HEK293 (cell line): ENCODE measurements around the gene WWOX.

ENCODE experiments used
- CTCF ChIA-PET: fragments of 350-600 bp; formaldehyde crosslinking; extraction: SDS; loops from one replicate; lab custom pipeline; 2021; ENCODE audit warnings: antibody characterized with exemption; lab: Yijun Ruan, JAX
- POLR2A ChIA-PET: fragments of 300-600 bp; formaldehyde crosslinking; extraction: SDS; loops from one replicate; lab custom pipeline; 2020; ENCODE audit warnings: antibody characterized with exemption, inconsistent platforms; lab: Yijun Ruan, JAX
- H3K27ac ChIP-seq: fragments of 200-500 bp; sonication (Bioruptor generic); 2 replicates; pipeline ENCODE4 v1.5.1; 2014; ENCODE audit warnings: low read depth, low read length, control low read depth, inconsistent platforms; ENCODE audit errors: extremely low read depth
- H3K36me3 ChIP-seq, 2 experiments: fragments of 200-500 bp in 1 of 2; sonication (Bioruptor generic) in 1 of 2; 1 replicate in 1 of 2; 2 replicates in 1 of 2; pipeline ENCODE4 v1.5.1; 2014 to 2017; ENCODE audit warnings: inconsistent platforms in 2 of 2, low read length in 2 of 2; ENCODE audit not compliant: control insufficient read depth in 2 of 2, insufficient read depth in 1 of 2
- H3K4me1 ChIP-seq: fragments of 200-500 bp; sonication (Bioruptor generic); 2 replicates; pipeline ENCODE4 v1.5.1; 2014; ENCODE audit warnings: mild to moderate bottlenecking, low read length, inconsistent platforms; ENCODE audit not compliant: control insufficient read depth, insufficient read depth
- H3K4me3 ChIP-seq: 2 replicates; pipeline ENCODE4 v1.5.1; 2011; ENCODE audit warnings: low read depth, mild to moderate bottlenecking, control low read depth, low read length, moderate library complexity
- H3K9me3 ChIP-seq: fragments of 200-500 bp; sonication (Bioruptor generic); 2 replicates; pipeline ENCODE4 v1.5.1; 2014; ENCODE audit warnings: low read depth, low read length, inconsistent platforms; ENCODE audit not compliant: control insufficient read depth, insufficient read depth
- EGR2 ChIP-seq: fragments of 450-650 bp; formaldehyde crosslinking; IDR thresholded peaks from 2 replicates; pipeline ENCODE4 v1.5.1; 2016; ENCODE audit warnings: low read depth, missing biosample characterization, missing genetic modification characterization
- KLF1 ChIP-seq: fragments of 450-650 bp; formaldehyde crosslinking; IDR thresholded peaks from 2 replicates; pipeline ENCODE4 v1.5.1; 2016; ENCODE audit warnings: missing biosample characterization, missing genetic modification characterization
- OSR2 ChIP-seq: fragments of 450-650 bp; formaldehyde crosslinking; IDR thresholded peaks from 2 replicates; pipeline ENCODE4 v1.5.1; 2016; ENCODE audit warnings: missing biosample characterization, missing genetic modification characterization
- PATZ1 ChIP-seq: fragments of 450-650 bp; formaldehyde crosslinking; IDR thresholded peaks from 2 replicates; pipeline ENCODE4 v1.5.1; 2016; ENCODE audit warnings: missing biosample characterization, missing genetic modification characterization
- SP7 ChIP-seq: fragments of 450-650 bp; formaldehyde crosslinking; IDR thresholded peaks from 2 replicates; pipeline ENCODE4 v1.5.1; 2016; ENCODE audit warnings: missing biosample characterization, missing genetic modification characterization
- YY1 ChIP-seq: fragments of 450-650 bp; formaldehyde crosslinking; IDR thresholded peaks from 2 replicates; pipeline ENCODE4 v1.5.1; 2018; ENCODE audit warnings: missing biosample characterization, missing genetic modification characterization
- ZBTB11 ChIP-seq: fragments of 450-650 bp; formaldehyde crosslinking; conservative IDR thresholded peaks from 2 replicates; pipeline ENCODE4 v1.5.1; 2016; ENCODE audit warnings: low read depth, missing biosample characterization, missing genetic modification characterization
- ZFP41 ChIP-seq: fragments of 450-650 bp; formaldehyde crosslinking; IDR thresholded peaks from 2 replicates; pipeline ENCODE4 v1.5.1; 2016; ENCODE audit warnings: missing biosample characterization, missing genetic modification characterization, borderline replicate concordance
- ZNF133 ChIP-seq: fragments of 450-650 bp; formaldehyde crosslinking; IDR thresholded peaks from 2 replicates; pipeline ENCODE4 v1.5.1; 2016; ENCODE audit warnings: missing biosample characterization, missing genetic modification characterization
- ZNF157 ChIP-seq: fragments of 450-650 bp; formaldehyde crosslinking; IDR thresholded peaks from 2 replicates; pipeline ENCODE4 v1.5.1; 2016; ENCODE audit warnings: missing biosample characterization, missing genetic modification characterization
- ZNF223 ChIP-seq: fragments of 450-650 bp; formaldehyde crosslinking; IDR thresholded peaks from 2 replicates; pipeline ENCODE4 v1.5.1; 2016; ENCODE audit warnings: missing biosample characterization, missing genetic modification characterization
- ZNF311 ChIP-seq: fragments of 450-650 bp; formaldehyde crosslinking; IDR thresholded peaks from 2 replicates; pipeline ENCODE4 v1.5.1; 2017; ENCODE audit warnings: missing biosample characterization, missing genetic modification characterization, borderline replicate concordance
- ZNF350 ChIP-seq: fragments of 450-650 bp; formaldehyde crosslinking; IDR thresholded peaks from 2 replicates; pipeline ENCODE4 v1.5.0; 2017; ENCODE audit warnings: missing biosample characterization, mild to moderate bottlenecking, missing genetic modification characterization
- ZNF394 ChIP-seq: fragments of 450-650 bp; formaldehyde crosslinking; IDR thresholded peaks from 2 replicates; pipeline ENCODE4 v1.5.1; 2016; ENCODE audit warnings: missing biosample characterization, missing genetic modification characterization, mild to moderate bottlenecking, moderate library complexity, borderline replicate concordance
- ZNF416 ChIP-seq: fragments of 450-650 bp; formaldehyde crosslinking; IDR thresholded peaks from 2 replicates; pipeline ENCODE4 v1.5.1; 2016; ENCODE audit warnings: missing biosample characterization, missing genetic modification characterization
- ZNF48 ChIP-seq: fragments of 450-650 bp; formaldehyde crosslinking; IDR thresholded peaks from 2 replicates; pipeline ENCODE4 v1.5.1; 2016; ENCODE audit warnings: missing biosample characterization, missing genetic modification characterization
- ZNF510 ChIP-seq: fragments of 450-650 bp; formaldehyde crosslinking; IDR thresholded peaks from 2 replicates; pipeline ENCODE4 v1.5.1; 2018; ENCODE audit warnings: mild to moderate bottlenecking, missing genetic modification characterization, missing biosample characterization; ENCODE audit not compliant: insufficient replicate concordance
- ZNF654 ChIP-seq: fragments of 450-650 bp; formaldehyde crosslinking; IDR thresholded peaks from 2 replicates; pipeline ENCODE4 v1.5.1; 2016; ENCODE audit warnings: low read depth, missing biosample characterization, missing genetic modification characterization
- ZNF658 ChIP-seq: fragments of 450-650 bp; formaldehyde crosslinking; IDR thresholded peaks from 2 replicates; pipeline ENCODE4; 2016; ENCODE audit warnings: missing biosample characterization, missing genetic modification characterization
- ZNF830 ChIP-seq: fragments of 450-650 bp; IDR thresholded peaks from 2 replicates; pipeline ENCODE4 v1.5.0; 2018; ENCODE audit warnings: missing biosample characterization, missing genetic modification characterization, low read depth, mild to moderate bottlenecking, moderate library complexity
- TF ChIP-seq, protein P1 (sequence below): fragments of 450-650 bp; formaldehyde crosslinking; optimal IDR thresholded peaks from 2 replicates; pipeline ENCODE3; 2016; ENCODE audit warnings: missing biosample characterization, mild to moderate bottlenecking, missing genetic modification characterization
- TF ChIP-seq, protein P2 (sequence below): fragments of 450-650 bp; formaldehyde crosslinking; IDR thresholded peaks from 2 replicates; pipeline ENCODE4 v1.5.1; 2017; ENCODE audit warnings: missing biosample characterization, missing genetic modification characterization
- TF ChIP-seq, protein P3 (sequence below): fragments of 450-650 bp; formaldehyde crosslinking; IDR thresholded peaks from 2 replicates; pipeline ENCODE4 v1.5.1; 2016; ENCODE audit warnings: missing biosample characterization, missing genetic modification characterization

Gene WWOX

DNA sequence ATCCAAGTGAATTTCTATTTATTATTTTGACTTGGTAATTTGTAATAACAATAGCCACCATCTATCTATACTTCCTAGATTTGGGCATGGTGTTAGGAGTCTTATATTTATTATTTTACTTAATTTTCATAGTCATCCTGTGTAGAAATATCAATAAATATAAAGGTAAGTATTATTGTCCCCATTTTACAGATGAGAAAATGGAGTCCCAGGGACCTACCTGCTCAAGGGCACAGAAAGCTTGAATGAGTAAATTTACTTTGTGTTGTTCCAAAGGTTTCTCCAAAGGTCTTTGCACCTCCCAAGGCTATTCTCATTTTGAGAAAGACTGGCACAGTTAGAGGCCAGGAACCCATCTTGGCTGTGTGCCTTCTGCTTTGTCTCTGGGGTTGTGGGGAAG lies 738.3 kb downstream of the WWOX start:
- POLR2A ChIA-PET = no interaction called here
- no peaks in the 10 kb centered on the region for H3K4me1 ChIP-seq
- CTCF ChIA-PET = no interaction called here
- no peak overlapping the region for H3K27ac ChIP-seq
- H3K36me3 ChIP-seq = no peaks in the 10 kb centered on the region
- H3K9me3 ChIP-seq = no peaks in the 10 kb centered on the region
- no peak overlapping the region for H3K4me3 ChIP-seq
- TF ChIP-seq SP7 (tag by site-specific recombination) = no peak
- TF ChIP-seq ZNF658 = no peak
- no peak for TF ChIP-seq YY1 (tag by site-specific recombination)
- TF ChIP-seq ZBTB11 (tag by site-specific recombination) = no peak
- no peak for TF ChIP-seq ZNF48 (tag by site-specific recombination)
- no peak for TF ChIP-seq OSR2 (tag by site-specific recombination)
- TF ChIP-seq ZNF394 (tag by site-specific recombination) = no peak
- TF ChIP-seq ZNF311 (tag by site-specific recombination) = no peak
- no peak for TF ChIP-seq ZNF830 (tag by site-specific recombination)

DNA sequence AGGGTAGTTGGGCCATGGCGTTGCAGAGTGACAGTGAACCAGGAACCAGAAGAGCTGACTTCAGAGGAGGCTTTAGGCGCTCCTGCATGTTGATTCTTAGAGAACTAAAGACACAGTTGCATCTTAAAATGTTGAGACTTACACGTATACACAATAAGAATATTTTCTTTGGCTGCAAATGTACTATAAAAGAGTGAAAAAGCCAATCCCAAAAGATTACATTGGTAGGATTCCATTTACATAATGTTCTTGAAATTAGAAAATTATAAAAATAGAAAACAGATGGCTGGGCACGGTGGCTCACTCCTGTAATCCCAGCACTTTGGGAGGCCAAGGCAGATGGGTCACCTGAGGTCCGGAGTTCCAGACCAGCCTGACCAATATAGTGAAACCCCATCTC lies 738.8 kb downstream of the WWOX start:
- POLR2A ChIA-PET = no interaction called here
- Histone ChIP-seq H3K36me3 (no peaks in the 10 kb centered on the region), H3K27ac (no peak overlapping the region), H3K4me1 (peaks cover 3% of the 10 kb centered on the region; the same call in 1 of the 2 replicates), H3K4me3 (no peak overlapping the region), H3K9me3 (no peaks in the 10 kb centered on the region)
- CTCF ChIA-PET = no interaction called here
- TF ChIP-seq ZNF658 = no peak
- TF ChIP-seq, protein P1, sequence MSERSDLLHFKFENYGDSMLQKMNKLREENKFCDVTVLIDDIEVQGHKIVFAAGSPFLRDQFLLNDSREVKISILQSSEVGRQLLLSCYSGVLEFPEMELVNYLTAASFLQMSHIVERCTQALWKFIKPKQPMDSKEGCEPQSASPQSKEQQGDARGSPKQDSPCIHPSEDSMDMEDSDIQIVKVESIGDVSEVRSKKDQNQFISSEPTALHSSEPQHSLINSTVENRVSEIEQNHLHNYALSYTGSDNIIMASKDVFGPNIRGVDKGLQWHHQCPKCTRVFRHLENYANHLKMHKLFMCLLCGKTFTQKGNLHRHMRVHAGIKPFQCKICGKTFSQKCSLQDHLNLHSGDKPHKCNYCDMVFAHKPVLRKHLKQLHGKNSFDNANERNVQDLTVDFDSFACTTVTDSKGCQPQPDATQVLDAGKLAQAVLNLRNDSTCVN (tag by site-specific recombination) = no peak
- TF ChIP-seq ZNF133 (tag by site-specific recombination) = no peak
- no peak for TF ChIP-seq ZNF350 (tag by site-specific recombination)
- no peak for TF ChIP-seq KLF1 (tag by site-specific recombination)
- no peak for TF ChIP-seq EGR2
- TF ChIP-seq, protein P2, sequence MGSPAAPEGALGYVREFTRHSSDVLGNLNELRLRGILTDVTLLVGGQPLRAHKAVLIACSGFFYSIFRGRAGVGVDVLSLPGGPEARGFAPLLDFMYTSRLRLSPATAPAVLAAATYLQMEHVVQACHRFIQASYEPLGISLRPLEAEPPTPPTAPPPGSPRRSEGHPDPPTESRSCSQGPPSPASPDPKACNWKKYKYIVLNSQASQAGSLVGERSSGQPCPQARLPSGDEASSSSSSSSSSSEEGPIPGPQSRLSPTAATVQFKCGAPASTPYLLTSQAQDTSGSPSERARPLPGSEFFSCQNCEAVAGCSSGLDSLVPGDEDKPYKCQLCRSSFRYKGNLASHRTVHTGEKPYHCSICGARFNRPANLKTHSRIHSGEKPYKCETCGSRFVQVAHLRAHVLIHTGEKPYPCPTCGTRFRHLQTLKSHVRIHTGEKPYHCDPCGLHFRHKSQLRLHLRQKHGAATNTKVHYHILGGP (tag by site-specific recombination) = no peak
- TF ChIP-seq, all 188 proteins: peak for 0

DNA sequence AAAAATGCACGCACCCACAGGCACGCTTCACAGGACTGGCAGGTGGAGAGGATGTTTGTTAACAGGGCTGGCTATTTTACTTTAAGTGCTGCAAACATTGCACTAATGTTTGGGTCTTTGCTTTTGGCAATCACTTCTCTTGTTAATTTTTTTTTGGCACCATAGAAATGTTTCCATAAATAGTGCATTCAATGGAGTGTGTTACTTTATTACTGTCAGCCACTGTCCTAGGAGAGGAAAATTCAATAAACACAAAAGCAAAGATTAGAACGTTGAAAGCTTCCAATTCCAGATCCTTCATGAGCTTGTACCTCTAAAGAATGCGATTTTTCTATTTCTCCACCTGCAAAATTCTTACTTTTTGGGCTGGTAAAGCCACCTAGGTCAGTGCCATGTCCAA lies 743.5 kb downstream of the WWOX start:
- POLR2A ChIA-PET = no interaction called here
- H3K27ac ChIP-seq = no peak overlapping the region
- CTCF ChIA-PET = interaction anchor here (0.7 kb wide), 1 partner anchor 371 kb away, joined by 4 read pairs; no protein-coding TSS in a partner anchor
- peaks cover 17% of the 10 kb centered on the region for H3K4me1 ChIP-seq
- no peaks in the 10 kb centered on the region for H3K36me3 ChIP-seq
- H3K4me3 ChIP-seq = no peak overlapping the region
- no peaks in the 10 kb centered on the region for H3K9me3 ChIP-seq
- no peak for TF ChIP-seq EGR2
- no peak for TF ChIP-seq ZNF223
- no peak for TF ChIP-seq ZNF654 (tag by site-specific recombination)
- TF ChIP-seq ZFP41 (tag by site-specific recombination) = no peak
- TF ChIP-seq ZNF157 (tag by site-specific recombination) = no peak
- TF ChIP-seq ZNF510 = no peak
- TF ChIP-seq, protein P3, sequence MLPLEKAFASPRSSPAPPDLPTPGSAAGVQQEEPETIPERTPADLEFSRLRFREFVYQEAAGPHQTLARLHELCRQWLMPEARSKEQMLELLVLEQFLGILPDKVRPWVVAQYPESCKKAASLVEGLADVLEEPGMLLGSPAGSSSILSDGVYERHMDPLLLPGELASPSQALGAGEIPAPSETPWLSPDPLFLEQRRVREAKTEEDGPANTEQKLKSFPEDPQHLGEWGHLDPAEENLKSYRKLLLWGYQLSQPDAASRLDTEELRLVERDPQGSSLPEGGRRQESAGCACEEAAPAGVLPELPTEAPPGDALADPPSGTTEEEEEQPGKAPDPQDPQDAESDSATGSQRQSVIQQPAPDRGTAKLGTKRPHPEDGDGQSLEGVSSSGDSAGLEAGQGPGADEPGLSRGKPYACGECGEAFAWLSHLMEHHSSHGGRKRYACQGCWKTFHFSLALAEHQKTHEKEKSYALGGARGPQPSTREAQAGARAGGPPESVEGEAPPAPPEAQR (tag by site-specific recombination) = no peak
- TF ChIP-seq ZNF830 (tag by site-specific recombination) = no peak
- TF ChIP-seq ZNF416 (tag by site-specific recombination) = no peak
- TF ChIP-seq ZNF658 = no peak
- TF ChIP-seq PATZ1 (tag by site-specific recombination) = no peak
